HG02763 (cell line): ENCODE data around the gene MYO9B.
"Not testable (repeated sequence)": the region's sequence is repeated elsewhere in the genome, so short reads cannot be mapped to it uniquely, and the experiment has no call there.

ENCODE experiments used
- ATAC-seq: cut with Tn5 transposase; IDR thresholded peaks from one replicate; pipeline ENCODE4 v1.9.1; 2021; ENCODE audit warnings: mild to moderate bottlenecking, moderate library complexity; ENCODE audit not compliant: unreplicated experiment

MYO9B gene

DNA sequence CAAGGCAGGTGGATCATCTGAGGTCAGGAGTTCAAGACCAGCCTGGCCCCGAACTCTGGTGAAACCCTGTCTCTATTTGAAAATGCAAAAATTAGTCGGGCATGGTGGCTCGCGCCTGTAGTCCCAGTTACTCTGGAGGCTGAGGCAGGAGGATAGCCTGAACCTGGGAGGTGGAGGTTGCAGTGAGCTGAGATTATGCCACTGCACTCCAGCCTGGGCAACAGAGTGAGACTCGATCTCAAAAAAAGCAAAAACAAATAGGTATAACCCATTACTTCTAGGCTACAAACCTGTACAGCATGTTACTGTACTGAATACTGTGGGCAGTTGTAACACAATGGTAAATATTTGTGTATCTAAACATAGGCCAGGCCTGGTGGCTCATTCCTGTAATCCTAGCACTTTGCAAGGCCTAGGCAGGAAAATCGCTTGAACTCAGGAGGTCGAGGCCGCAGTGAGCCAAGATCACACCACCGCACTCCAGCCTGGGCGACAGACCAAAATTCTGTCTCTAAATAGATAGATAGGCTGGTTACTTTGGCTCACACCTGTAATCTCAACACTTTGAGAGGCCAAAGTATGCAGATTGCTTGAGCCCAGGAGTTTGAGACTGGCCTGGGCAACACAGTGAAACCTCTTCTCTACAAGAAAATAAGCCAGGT, 63.5 kb downstream of the MYO9B start:
- no peak for ATAC-seq

DNA sequence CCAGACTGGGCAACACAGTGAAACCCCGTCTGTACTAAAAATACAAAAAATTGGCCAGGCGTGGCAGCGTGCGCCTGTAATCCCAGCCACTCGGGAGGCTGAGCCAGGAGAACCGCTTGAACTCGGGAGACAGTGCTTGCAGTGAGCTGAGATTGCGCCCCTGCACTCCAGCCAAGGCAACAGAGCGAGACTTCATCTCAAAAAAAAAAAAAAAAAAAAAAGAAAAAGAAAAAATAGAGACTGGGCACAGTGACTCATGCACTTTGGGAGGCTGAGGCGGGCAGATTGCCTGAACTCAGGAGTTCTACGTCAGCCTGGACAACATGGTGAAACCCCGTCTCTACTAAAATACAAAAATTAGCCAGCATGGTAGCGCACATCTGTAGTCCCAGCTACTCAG, 69.2 kb downstream of the MYO9B start:
- ATAC-seq: not testable (repeated sequence)

DNA sequence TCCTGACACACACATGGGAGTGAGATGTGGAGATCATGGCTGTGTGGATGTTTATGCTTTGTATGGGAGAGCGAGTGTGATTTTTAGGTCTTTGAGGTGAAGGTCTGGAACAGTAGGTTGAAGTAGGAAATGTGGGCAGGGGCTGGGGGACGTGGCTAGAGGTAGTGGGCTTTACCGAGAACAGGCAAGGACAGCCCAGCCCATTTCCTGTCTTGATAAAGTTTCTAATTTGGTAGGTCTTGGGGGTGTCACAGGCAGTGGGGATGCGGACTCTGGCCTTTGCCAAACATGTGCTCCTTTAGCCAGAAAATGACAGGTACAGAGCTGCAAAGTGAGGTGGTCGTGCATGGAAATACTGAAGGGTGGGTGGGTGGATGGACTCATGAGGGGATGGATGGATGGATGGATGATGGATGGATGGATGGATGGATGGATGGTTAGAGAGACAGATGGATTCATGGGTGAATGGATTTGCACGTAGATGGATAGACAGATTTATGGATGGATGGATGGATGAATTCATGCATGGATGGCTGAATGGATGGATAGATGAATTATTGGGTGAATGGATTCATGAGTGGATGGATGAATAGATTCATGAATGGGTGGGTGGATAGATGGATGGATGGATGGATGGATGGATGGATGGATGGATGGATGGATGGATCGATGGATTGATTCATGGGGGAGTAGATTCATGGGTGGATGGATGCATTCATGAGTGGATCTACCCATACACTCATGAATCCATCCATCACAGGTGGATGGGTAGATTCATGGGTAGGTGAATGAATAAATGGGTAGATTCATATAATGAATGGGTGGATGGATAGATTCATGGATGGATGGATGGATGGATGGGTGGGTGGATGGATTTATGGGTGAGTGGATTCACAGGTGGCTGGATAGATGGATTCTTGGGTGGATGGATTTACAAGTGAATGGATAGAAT, 70.2 kb downstream of the MYO9B start:
- ATAC-seq: no peak

DNA sequence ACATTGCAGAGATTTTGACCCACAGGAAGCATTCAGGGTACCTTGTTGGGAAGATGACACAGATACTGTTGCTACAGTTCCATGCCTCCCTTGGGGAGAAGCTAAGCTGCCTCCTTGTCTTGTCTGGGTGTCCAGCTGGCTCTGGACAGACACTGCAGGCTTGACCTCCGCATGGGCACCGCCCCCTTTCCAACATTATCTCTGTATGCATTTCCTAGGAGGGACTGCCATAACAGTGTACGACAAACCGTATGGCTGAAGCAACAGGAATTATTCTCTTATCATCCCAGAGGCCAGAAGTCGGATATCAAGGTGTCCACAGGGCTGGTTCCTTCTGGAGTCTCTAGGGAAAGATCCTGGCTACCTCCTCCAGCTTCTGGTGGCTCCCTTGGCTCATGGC, 72.6 kb downstream of the MYO9B start:
- ATAC-seq: no peak

DNA sequence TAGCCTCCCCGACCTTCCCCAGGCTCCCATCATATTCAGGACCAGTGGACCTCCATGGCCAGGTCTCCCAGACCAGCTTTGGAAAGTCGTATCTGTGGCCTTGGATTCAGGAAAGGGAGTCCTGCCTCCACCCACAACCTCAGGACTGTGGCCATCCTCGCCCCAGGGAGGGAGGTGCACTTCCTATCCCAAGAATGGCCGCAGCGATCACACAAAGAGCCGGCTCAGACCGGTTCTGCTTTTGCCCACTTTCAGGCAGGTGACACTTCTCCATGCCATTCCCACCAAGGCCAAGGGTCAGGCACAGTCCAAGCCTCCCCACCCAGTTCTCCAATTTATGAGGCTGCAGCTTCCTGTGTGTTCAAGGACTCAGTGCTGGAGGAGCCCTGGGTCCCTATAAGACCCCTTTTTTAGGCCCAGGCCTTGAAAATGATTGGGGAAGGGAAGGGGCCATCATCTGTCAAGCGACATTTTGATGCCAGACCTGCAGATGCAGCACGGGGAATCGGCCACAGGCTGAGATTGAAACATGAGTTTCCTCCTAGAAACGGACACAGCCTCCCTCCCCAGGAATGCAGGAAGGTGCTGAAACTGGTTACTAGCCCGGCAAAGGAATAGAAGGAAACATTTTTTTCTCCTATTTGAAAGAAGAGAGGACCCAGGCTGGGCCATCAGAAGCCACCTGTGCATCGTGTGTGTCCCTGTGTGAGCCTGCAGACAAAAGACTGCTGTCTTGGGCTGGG, 74.0 kb downstream of the MYO9B start:
- no peak for ATAC-seq

DNA sequence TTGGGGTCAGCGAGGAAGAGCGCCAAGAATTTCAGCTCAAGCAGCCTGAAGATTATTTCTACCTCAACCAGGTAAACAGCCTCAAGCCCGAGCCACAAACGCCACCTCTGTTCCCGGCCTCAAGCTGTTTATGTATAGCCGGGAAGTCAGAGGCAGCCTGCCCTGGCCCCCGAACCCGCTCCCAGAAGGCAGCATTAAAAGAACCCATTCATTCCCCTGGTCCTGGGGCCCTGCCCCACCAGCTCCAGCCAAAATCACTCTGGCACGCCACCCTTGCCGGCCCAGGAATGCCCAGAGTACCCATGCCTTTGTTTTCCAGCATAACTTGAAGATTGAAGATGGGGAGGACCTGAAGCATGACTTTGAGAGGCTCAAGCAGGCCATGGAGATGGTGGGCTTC, 78.4 kb downstream of the MYO9B start:
- no peak for ATAC-seq

DNA sequence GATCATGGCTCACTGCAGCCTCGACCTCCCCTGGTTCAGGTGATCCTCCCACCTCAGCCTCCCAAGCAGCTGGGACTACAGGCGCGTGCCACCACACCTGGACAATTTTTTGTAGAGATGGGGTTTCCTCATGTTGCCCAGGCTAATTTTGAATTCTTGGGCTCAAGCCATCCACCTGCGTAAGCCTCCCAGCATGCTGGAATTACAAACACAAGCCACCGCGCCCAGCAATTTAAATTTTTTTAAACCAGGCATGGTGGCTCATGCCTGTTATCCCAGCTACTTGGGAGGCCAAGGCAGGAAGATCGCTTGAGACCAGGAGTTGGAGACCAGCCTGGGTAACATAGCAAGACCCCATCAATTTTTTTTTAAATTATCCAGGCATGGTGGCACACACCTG, 79.7 kb downstream of the MYO9B start:
- ATAC-seq: no peak

DNA sequence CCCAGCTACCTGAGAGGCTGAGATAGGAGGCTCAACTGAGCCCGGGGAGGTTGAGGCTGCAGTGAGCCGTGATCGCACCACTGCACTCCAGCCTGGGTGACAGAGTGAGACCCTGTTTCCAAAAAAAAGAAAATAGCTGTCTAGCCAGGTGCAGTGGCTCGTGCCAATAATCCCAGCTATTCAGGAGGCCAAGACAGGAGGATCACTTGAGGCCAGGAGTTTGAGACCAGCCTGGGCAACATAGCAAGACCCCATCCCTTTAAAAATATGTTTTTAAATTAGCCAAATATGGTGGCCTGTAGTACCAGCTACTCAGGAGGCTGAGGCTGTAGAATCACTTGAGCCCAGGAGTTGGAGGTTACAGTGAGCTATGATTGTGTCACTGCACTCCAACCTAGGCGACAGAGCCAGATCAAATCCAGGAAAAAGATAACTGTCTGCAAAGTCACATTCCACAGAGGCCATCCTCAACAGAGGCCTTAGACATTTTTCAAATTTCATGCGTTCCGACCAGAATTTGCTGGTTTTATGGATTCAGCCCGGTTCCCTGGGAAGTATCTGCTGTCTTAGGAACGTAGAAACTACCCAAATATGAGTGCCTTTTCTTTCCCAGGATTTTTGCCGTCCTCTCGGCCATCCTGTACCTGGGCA, 80.8 kb downstream of the MYO9B start:
- ATAC-seq: no peak

DNA sequence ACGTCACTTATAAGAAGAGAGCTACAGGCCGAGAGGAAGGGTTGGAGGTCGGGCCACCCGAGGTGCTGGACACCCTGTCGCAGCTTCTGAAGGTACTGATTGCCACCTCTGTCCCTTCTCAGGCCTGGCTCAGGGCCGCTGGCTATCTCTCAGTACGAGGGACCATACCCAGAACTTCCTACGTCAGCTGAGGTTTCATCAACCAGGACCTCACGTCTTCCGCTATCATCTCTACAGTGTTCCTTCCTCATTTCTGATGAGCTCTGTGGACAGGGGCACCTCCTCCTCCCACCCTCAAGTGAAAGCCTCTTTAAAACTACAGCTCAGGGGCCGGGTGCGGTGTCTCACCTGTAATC, 81.3 kb downstream of the MYO9B start:
- no peak for ATAC-seq

DNA sequence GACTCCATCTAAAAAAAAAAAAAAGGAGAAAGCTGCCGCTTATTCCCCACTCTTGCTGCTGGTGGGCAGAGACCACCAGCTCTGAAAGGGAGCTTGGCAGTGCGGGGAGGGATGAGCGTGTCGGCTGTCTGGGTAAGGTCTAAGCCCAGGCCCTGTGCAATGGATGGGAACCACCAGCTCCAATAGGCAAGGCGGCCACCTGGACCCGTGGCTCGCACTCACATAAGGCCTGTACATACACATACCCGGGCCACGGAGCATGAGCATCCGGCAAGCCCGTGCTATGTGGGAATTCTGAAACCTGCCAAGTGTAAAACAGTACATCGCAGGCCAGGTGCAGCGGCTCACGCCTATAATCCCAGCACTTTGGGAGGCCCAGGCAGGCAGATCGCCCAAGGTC, 83.0 kb downstream of the MYO9B start:
- no peak for ATAC-seq

DNA sequence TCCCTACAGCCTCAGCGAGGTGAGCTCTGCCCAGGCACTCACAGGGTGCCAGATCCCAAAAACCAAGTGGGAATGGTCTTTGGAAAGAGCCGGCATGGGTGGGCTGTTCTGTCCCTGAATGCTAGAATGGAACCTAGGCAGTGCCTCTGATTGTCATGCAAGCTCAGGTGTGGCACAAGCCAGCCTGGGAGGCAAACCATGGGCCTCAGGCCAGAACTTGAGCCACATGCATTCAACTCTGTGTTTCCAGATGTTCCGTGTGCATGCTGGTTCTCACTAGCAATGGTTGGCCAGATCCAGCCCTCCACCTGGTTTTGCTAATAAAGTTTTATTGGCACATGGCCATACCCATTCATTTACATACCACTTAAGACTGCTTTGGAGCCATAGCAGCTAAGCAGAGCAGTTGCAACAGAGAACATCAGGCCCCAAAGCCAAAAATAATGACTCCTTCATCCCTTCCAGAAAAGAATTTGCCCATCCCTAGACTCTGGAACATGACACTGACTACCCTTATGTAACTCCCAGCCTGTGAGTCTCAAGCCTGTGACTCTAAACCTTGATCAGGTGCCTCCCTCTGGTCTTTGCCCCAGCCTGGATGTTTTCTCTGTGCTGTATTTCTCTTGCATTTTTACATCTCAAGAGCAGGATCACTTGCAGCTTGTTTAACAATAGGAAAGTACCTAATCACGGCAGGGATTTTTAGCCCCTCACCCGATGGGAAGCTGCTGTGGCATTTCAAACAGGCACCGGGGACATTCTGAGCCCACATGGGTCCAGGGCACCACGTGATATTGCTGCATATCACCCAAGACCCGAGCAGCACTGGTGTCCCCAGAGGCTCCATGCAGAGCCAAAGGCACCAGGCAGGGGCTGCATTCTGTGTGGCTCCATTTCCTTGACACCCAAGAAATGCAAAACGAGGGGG, 84.2 kb downstream of the MYO9B start:
- ATAC-seq: no peak

DNA sequence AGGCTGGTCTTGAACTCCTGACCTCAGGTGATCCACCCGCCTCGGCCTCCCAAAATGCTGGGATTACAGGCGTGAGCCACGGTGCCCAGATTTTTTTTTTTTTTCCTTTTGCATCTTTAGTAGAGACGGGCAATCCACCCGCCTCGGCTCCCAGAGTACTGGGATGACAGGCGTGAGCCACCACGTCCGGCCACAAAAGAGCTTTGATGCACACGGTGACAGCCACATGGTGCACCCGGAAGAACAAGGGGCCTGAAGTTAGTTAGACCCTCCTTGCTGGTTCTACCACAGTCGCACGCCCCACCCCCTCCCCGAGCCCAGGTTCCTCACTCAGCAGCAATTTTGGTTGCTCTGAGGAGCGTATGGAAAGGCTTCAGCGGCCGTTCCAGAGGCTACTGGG, 85.3 kb downstream of the MYO9B start:
- no peak for ATAC-seq

DNA sequence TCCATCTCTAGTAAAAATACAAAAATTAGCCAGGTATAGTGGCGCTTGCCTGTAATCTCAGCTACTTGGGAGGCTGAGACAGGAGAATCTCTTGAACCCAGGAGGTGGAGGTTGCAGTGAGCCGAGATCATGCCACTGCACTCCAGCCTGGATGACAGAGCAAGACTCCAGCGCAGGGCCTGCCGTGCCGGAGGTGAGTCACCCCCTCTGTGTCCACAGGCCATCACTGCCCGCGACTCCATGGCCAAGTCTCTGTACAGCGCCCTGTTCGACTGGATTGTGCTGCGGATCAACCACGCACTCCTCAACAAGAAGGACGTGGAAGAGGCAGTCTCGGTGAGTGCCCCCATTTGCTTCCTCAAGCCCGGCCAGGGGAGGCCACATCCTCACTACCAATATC, 86.6 kb downstream of the MYO9B start:
- not testable (repeated sequence) for ATAC-seq

DNA sequence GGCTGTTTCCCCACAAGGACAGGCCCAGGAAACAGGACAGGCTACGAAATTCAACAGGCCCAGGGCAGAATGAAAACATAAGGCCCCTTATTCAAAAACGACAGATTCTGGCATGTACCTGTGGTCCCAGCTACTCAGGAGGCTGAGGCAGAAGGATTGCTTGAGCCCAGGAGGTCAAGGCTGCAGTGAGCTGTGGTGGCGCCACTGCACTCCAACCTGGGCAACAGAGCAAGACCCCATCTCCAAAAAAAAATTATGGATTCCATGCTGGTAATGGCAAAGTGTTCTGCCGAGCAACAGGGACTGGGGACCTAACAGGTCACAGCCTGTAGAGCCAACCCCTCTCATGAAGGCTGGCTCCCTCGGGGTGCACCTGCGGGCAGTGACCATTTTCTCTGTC, 87.0 kb downstream of the MYO9B start:
- no peak for ATAC-seq

DNA sequence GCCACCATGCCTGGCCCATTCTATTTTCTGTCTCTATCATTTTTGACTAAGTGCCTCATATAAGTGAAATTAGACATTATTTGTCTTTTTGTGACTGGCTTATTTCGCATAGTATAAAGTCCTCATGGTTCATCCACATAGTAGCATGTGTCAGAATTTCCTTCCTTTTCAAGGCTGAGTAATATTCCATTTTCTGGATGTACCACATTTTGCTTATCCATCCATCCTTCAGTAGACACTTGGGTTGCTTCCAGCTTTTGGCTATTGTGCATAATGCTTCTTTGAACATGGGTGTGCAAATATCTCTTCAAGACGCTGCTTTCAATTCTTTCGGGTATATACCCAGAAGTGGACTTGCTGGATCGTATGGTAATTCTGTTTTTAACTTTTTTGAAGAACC, 88.1 kb downstream of the MYO9B start:
- ATAC-seq: no peak

DNA sequence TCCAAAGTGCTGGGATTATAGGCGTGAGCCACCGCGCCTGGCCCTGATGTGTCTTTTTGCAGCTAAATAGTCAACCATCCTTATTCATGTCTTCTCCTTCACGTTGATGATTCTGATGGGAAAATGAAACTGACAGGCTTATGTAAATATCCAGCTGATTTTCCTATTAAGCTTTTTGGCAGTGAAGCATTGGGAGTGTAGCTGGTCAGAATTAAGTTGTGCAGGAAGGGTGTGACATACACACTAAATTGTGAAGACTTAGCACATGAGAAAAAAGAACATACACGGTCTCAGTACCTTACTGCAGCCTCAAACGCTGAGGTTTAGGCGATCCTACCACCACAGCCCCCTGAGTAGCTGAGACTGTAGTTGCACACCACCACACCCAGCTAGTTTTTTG, 89.1 kb downstream of the MYO9B start:
- ATAC-seq: no peak

DNA sequence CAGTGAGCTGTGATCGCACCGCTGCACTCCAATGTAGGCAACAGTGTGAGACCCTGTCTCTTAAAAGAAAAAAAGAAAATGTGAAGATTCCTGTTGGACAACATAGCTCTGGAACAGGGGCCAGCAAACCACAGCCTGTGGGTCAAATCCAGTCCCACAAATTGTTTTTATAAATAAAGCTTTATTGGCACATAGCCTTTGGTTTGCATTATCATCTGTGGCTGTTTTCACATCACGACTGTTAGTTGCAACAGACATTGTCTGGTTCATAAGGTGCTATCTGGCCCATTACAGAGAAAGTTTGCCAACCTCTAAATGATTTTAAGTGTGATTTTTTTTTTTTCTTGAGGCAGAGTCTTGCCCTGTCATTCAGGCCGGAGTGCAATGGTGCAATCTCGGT, 90.1 kb downstream of the MYO9B start:
- no peak for ATAC-seq

DNA sequence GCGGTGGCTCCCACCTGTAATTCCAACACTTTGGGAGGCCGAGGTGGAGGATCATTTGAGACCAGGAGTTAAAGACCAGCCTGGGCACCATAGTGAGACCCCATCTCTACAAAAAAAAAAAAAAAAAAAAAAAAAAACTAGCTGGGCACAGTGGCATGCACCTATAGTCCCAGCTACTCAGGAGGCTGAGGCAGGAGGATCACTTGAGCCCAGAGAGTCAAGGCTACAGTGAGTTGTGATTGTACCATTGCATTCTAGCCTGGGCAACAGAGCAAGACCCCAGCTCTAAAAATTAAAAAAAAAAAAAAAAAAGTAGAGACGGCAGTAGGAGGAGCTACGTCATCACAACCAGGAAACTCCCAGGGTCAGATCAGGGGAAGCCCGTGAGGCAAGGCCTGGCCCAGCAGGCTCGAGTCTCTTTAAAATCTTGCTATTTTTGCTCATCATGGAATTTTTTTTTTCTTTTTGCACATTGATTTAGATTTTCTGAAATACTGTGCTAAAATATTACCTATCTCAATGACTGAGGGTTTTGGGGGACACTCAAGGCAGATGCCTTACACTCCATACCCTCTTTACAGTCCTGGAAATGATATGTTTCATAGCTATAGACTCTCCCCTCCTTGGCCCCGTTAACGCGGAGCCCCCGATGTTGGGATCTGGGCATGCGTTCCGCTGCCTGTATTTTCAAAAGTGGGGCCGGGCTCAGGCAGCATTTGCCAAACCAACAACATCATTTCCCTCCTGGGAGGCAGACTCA, 95.1 kb downstream of the MYO9B start:
- no peak for ATAC-seq

DNA sequence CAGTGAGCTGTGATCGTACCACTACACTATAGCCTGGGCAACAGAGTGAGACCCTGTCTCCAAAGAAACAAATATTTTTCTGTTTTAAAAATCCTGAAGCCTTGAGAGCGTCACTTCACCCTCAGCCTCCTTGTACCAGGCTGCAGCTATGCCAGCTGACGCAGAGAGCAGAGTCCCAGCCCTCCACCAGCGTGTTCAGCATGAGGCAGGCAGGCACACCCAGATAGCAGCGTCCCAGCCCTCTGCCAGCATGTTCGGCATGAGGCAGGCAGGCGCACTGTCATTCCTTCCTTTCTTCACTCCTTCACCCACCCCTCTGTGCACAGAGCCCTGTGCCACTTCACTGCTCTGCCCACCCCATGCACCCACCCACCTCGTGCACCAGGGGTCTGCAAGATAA, 96.3 kb downstream of the MYO9B start:
- ATAC-seq: no peak
